ENCODE measurements around the gene XG.

The XG gene

DNA sequence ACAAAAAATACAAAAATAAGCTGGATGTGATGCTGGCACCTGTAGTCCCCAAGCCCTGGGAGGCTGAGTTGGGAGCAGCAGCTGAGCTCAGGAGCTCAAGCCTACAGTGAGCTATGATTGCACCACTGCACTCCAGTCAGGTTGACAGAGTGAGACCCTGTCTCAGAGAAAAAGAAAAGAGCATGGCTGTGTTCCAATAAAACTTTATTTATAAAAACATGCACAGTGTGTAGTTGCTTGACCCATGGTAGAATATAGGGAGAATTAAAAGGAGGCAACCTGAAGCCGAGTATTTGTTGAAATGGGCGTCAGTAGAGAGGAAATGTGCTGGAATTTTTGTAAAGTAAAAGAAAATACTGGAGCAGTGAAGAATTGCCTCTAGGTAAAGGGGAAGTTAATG lies 103.9 kb downstream of the XG start:
- Histone ChIP-seq H3K27me3 (ENCODE audit: control insufficient read depth in 1 of 2, insufficient read depth in 2 of 2, low read length in 2 of 2) (no peaks in the 10 kb centered on the region), H3K9ac (ENCODE audit: low read length) (no peak overlapping the region), H3K9me3 (ENCODE audit: low read length) (no peaks in the 10 kb centered on the region), H3K4me1 (ENCODE audit: insufficient read depth, low read length) (no peaks in the 10 kb centered on the region), H3K27ac (ENCODE audit: low read depth, low read length) (no peak overlapping the region), H3K36me3 (ENCODE audit: insufficient read depth, low read length) (no peaks in the 10 kb centered on the region), H3K4me3 (ENCODE audit: low read depth in 1 of 2, low read length in 2 of 2) (no peak overlapping the region)

- H3K4me3 ChIP-seq (ENCODE audit: low read depth in 1 of 2, low read length in 2 of 2), result no peak overlapping the region
- no peaks in the 10 kb centered on the region for H3K27me3 ChIP-seq (ENCODE audit: control insufficient read depth in 1 of 2, insufficient read depth in 2 of 2, low read length in 2 of 2)
- H3K36me3 ChIP-seq (ENCODE audit: insufficient read depth, low read length), result no peaks in the 10 kb centered on the region
- no peaks in the 10 kb centered on the region for H3K4me1 ChIP-seq (ENCODE audit: insufficient read depth, low read length)
- H3K9me3 ChIP-seq (ENCODE audit: low read length), result no peaks in the 10 kb centered on the region
- no peak overlapping the region for H3K9ac ChIP-seq (ENCODE audit: low read length)
- H3K27ac ChIP-seq (ENCODE audit: low read depth, low read length), result no peak overlapping the region
These were observed 105.7 kb downstream of the XG start for GRCh38 chrX:2857566-2857965.

DNA sequence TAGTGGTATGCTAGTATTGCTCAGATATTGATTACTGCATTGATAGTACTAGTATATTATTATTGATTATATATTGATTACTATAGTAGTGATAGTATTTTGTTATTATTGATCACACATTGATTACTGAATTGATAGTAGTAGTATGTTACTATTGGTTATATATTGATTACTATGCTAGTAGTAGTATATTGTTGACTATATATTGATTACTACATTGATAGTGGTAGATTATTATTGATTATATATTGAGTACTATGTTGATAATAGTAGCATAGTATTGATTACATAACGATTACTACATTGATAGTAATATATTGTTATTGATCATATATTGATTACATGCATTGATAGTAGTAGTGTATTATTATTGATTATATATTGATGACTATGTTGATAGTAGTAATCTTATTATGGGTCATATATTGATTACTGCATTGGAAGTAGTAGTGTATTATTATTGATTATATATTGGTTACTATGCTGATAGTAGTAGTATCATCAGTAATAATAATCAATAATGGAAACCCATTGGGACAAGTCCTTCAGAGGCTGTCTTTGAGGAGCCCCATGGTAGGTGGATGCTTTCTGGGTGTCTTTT lies 107.5 kb downstream of the XG start:
- Histone ChIP-seq H3K9me3 (ENCODE audit: low read length) (no peaks in the 10 kb centered on the region), H3K9ac (ENCODE audit: low read length) (no peak overlapping the region), H3K27ac (ENCODE audit: low read depth, low read length) (no peak overlapping the region), H3K4me3 (ENCODE audit: low read depth in 1 of 2, low read length in 2 of 2) (no peak overlapping the region), H3K36me3 (ENCODE audit: insufficient read depth, low read length) (no peaks in the 10 kb centered on the region), H3K27me3 (ENCODE audit: control insufficient read depth in 1 of 2, insufficient read depth in 2 of 2, low read length in 2 of 2) (no peaks in the 10 kb centered on the region), H3K4me1 (ENCODE audit: insufficient read depth, low read length) (no peaks in the 10 kb centered on the region)

DNA sequence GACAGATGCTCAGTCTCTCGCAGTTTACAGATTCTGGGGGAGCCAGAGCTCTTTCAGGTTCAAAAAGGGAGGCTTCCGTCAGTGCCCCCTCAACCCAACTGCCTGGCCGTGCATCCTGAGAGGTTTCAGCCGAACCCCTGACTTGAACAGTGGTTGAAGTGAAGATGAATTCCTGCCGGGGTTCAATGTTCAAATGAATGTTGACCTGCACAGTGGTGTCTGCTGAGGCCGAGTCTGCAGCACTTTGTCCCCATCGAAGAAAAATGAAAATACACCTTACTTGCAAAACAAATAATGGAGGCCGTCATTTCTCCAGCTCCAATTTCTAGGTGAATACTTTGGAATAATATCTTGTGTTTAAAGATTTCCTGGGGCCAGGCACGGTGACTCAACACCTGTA lies 110.6 kb downstream of the XG start:
- Histone ChIP-seq H3K27ac (ENCODE audit: low read depth, low read length) (no peak overlapping the region), H3K4me1 (ENCODE audit: insufficient read depth, low read length) (no peaks in the 10 kb centered on the region), H3K36me3 (ENCODE audit: insufficient read depth, low read length) (no peaks in the 10 kb centered on the region), H3K4me3 (ENCODE audit: low read depth in 1 of 2, low read length in 2 of 2) (no peak overlapping the region), H3K27me3 (ENCODE audit: control insufficient read depth in 1 of 2, insufficient read depth in 2 of 2, low read length in 2 of 2) (no peaks in the 10 kb centered on the region), H3K9me3 (ENCODE audit: low read length) (no peaks in the 10 kb centered on the region), H3K9ac (ENCODE audit: low read length) (no peak overlapping the region)

- Histone ChIP-seq H3K4me3 (ENCODE audit: low read depth in 1 of 2, low read length in 2 of 2) (no peak overlapping the region), H3K27me3 (ENCODE audit: control insufficient read depth in 1 of 2, insufficient read depth in 2 of 2, low read length in 2 of 2) (no peaks in the 10 kb centered on the region), H3K9ac (ENCODE audit: low read length) (no peak overlapping the region), H3K4me1 (ENCODE audit: insufficient read depth, low read length) (no peaks in the 10 kb centered on the region), H3K36me3 (ENCODE audit: insufficient read depth, low read length) (no peaks in the 10 kb centered on the region), H3K9me3 (ENCODE audit: low read length) (no peaks in the 10 kb centered on the region), H3K27ac (ENCODE audit: low read depth, low read length) (no peak overlapping the region)
These were observed 111.8 kb downstream of the XG start for GRCh38 chrX:2863646-2864045.

Data from muscle layer of colon (tissue), 2 donors.